Measurements from ENCODE around the gene PLEKHG2.
"Not testable (repeated sequence)": the region's sequence is repeated elsewhere in the genome, so short reads cannot be mapped to it uniquely, and the experiment has no call there.

Gene PLEKHG2
- long read RNA-seq, donor 1, partial matches to known transcripts = 14 of 18 reads
- long read RNA-seq, donor 1, other reads (novel, unspliced or antisense) = 0 of 18 reads
- long read RNA-seq, donor 2, partial matches to known transcripts = 1,139 of 3,976 reads
- long read RNA-seq, donor 2, other reads (novel, unspliced or antisense) = 2,834 of 3,976 reads
- long read RNA-seq, donor 3, partial matches to known transcripts = 7 of 11 reads
- long read RNA-seq, donor 3, other reads (novel, unspliced or antisense) = 0 of 11 reads
- long read RNA-seq, donor 4, transcript PLEKHG2-207 (2 exons, 720 nt) = major isoform, 6 of 4,340 reads
- long read RNA-seq, donor 4, partial matches to known transcripts = 4,030 of 4,340 reads
- long read RNA-seq, donor 4, other reads (novel, unspliced or antisense) = 304 of 4,340 reads
- long read RNA-seq, donor 5, transcript PLEKHG2-207 (2 exons, 720 nt) = major isoform, 7 of 6,195 reads
- long read RNA-seq, donor 5, partial matches to known transcripts = 5,876 of 6,195 reads
- long read RNA-seq, donor 5, other reads (novel, unspliced or antisense) = 312 of 6,195 reads
- long read RNA-seq, donor 6, partial matches to known transcripts = 20 of 23 reads
- long read RNA-seq, donor 6, other reads (novel, unspliced or antisense) = 0 of 23 reads
- long read RNA-seq, donor 7 = 0 reads
- long read RNA-seq, donor 8, partial matches to known transcripts = 764 of 3,700 reads
- long read RNA-seq, donor 8, other reads (novel, unspliced or antisense) = 2,934 of 3,700 reads

GRCh38 chr19:39412100-39412866 lies at the start of gene PLEKHG2:
Gene PLEKHG2 (plus strand): TSS chr19:39412669. CDS start chr19:39414087, 1,418 bp downstream.
- DNase-seq = peak; percentile 99

GRCh38 chr19:39362682-39363657 lies 49.5 kb upstream of the PLEKHG2 start:
- DNase-seq = no peak

GRCh38 chr19:39363901-39364457 lies 48.5 kb upstream of the PLEKHG2 start:
- DNase-seq = no peak

- DNase-seq = no peak
These were observed 46.9 kb upstream of the PLEKHG2 start for GRCh38 chr19:39365531-39365930.

- no peak for DNase-seq
These were observed 43.3 kb upstream of the PLEKHG2 start for GRCh38 chr19:39369200-39369599.

GRCh38 chr19:39370735-39371134 lies 41.7 kb upstream of the PLEKHG2 start:
- DNase-seq = no peak

GRCh38 chr19:39372047-39372802 lies 40.2 kb upstream of the PLEKHG2 start:
- DNase-seq = no peak

GRCh38 chr19:39372941-39373340 lies 39.5 kb upstream of the PLEKHG2 start:
- DNase-seq = no peak

- DNase-seq = no peak
These were observed 36.5 kb upstream of the PLEKHG2 start for GRCh38 chr19:39375929-39376328.

GRCh38 chr19:39377373-39378362 lies 34.8 kb upstream of the PLEKHG2 start:
- no peak for DNase-seq

- DNase-seq = not testable (repeated sequence)
These were observed 33.1 kb upstream of the PLEKHG2 start for GRCh38 chr19:39379366-39379765.

- no peak for DNase-seq
These were observed 32.5 kb upstream of the PLEKHG2 start for GRCh38 chr19:39379865-39380396.

GRCh38 chr19:39380521-39381502 lies 31.7 kb upstream of the PLEKHG2 start:
- no peak for DNase-seq

- no peak for DNase-seq
These were observed 30.4 kb upstream of the PLEKHG2 start for GRCh38 chr19:39381910-39382611.

- DNase-seq = no peak
These were observed 29.3 kb upstream of the PLEKHG2 start for GRCh38 chr19:39382991-39383828.
